ENCODE results near the gene VWA7. TPM values are rescaled to one million over a fixed set of nuclear protein-coding genes. Genes with fewer than 3 reads are reported as not detected.

Gene VWA7
- total RNA-seq, 1 donor, result 0.31 TPM

GRCh38 chr6:31775184-31775583 lies 1.9 kb downstream of the VWA7 start:
- Histone ChIP-seq H3K4me3 (ENCODE audit: low read length) (no peak overlapping the region), H3K9me3 (ENCODE audit: low read depth, low read length) (no peaks in the 10 kb centered on the region), H3K4me1 (ENCODE audit: insufficient read depth, low read length) (peaks cover 32% of the 10 kb centered on the region), H3K27me3 (ENCODE audit: insufficient read depth, low read length) (no peaks in the 10 kb centered on the region)

DNA sequence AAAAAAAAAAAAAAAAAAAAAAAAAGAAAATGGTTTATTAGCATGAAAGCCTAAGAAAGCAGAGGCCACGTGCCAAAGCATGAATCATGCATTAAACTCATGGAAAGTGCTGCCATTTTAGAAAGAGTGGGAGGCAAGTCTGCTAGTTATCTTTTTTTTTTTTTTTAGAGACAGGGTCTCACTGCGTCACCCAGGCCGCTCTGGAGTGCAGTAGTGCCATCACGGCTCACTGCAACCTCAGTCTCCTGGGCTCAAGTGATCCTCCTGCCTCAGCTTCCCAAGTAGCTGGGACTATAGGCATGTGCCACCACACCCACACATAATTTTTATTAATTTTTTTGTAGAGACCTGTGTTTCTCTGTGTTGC lies 5.2 kb downstream of the VWA7 start:
- H3K4me3 ChIP-seq (ENCODE audit: low read length), result no peak overlapping the region
- peaks cover 46% of the 10 kb centered on the region for H3K4me1 ChIP-seq (ENCODE audit: insufficient read depth, low read length)
- no peaks in the 10 kb centered on the region for H3K27me3 ChIP-seq (ENCODE audit: insufficient read depth, low read length)
- H3K9me3 ChIP-seq (ENCODE audit: low read depth, low read length), result no peaks in the 10 kb centered on the region

GRCh38 chr6:31770860-31771259 lies 6.3 kb downstream of the VWA7 start:
- H3K4me3 ChIP-seq (ENCODE audit: low read length), result no peak overlapping the region
- no peaks in the 10 kb centered on the region for H3K27me3 ChIP-seq (ENCODE audit: insufficient read depth, low read length)
- H3K9me3 ChIP-seq (ENCODE audit: low read depth, low read length), result no peaks in the 10 kb centered on the region
- peaks cover 35% of the 10 kb centered on the region for H3K4me1 ChIP-seq (ENCODE audit: insufficient read depth, low read length)

- H3K27me3 ChIP-seq (ENCODE audit: insufficient read depth, low read length), result no peaks in the 10 kb centered on the region
- H3K9me3 ChIP-seq (ENCODE audit: low read depth, low read length), result no peaks in the 10 kb centered on the region
- peaks cover 35% of the 10 kb centered on the region for H3K4me1 ChIP-seq (ENCODE audit: insufficient read depth, low read length)
- H3K4me3 ChIP-seq (ENCODE audit: low read length), result no peak overlapping the region
Observed at GRCh38 chr6:31769684-31770371, 7.3 kb downstream of the VWA7 start.

- Histone ChIP-seq H3K27me3 (ENCODE audit: insufficient read depth, low read length) (no peaks in the 10 kb centered on the region), H3K4me1 (ENCODE audit: insufficient read depth, low read length) (peaks cover 35% of the 10 kb centered on the region), H3K4me3 (ENCODE audit: low read length) (no peak overlapping the region), H3K9me3 (ENCODE audit: low read depth, low read length) (no peaks in the 10 kb centered on the region)
Observed at GRCh38 chr6:31768363-31769257, 8.5 kb downstream of the VWA7 start.

- Histone ChIP-seq H3K4me3 (ENCODE audit: low read length) (no peak overlapping the region), H3K27me3 (ENCODE audit: insufficient read depth, low read length) (no peaks in the 10 kb centered on the region), H3K9me3 (ENCODE audit: low read depth, low read length) (no peaks in the 10 kb centered on the region), H3K4me1 (ENCODE audit: insufficient read depth, low read length) (peaks cover 22% of the 10 kb centered on the region)
Observed at GRCh38 chr6:31767096-31767645, 10.0 kb downstream of the VWA7 start.

GRCh38 chr6:31765910-31766794 lies 11.0 kb downstream of the VWA7 start:
- H3K9me3 ChIP-seq (ENCODE audit: low read depth, low read length), result no peaks in the 10 kb centered on the region
- no peak overlapping the region for H3K4me3 ChIP-seq (ENCODE audit: low read length)
- peaks cover 20% of the 10 kb centered on the region for H3K4me1 ChIP-seq (ENCODE audit: insufficient read depth, low read length)
- H3K27me3 ChIP-seq (ENCODE audit: insufficient read depth, low read length), result no peaks in the 10 kb centered on the region

DNA sequence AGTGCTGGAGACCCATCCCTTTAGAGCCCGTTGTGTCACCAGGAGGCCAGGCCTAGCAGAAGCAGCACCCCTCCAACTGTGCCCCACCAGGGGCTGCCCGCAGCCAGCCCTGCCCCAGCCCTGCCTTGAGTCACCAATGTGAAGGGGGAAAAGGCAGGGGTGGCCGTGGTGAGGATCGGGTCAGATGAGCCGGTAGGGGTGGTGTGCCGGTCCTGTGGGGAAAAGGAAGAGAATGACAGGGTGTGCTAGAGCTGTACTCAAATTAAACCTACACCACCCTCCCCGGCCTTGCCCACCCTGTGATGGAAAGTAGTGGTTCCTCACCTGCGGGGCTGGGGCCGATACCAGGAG lies 11.6 kb downstream of the VWA7 start:
- Histone ChIP-seq H3K9me3 (ENCODE audit: low read depth, low read length) (no peaks in the 10 kb centered on the region), H3K4me3 (ENCODE audit: low read length) (no peak overlapping the region), H3K4me1 (ENCODE audit: insufficient read depth, low read length) (peaks cover 20% of the 10 kb centered on the region), H3K27me3 (ENCODE audit: insufficient read depth, low read length) (no peaks in the 10 kb centered on the region)

DNA sequence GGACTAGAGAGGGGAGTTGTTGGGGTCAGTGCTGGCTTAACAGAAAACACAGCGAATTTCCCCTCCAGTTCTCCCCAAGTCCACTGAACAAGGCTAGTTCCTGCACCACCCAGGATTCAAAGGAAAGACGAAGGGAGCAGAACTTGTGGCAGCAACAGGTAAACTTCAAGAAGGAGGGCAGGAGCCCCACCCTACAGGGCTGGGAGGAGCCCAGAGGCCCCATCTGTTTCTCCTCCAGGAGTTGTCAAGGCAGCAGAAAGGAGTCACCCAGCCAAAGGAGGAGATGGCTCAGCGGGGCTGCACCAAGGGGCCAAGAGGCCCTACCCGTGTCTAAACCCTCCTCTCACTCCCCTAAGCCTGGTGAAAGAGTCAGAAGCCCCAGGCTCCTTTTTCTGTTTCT lies 12.9 kb downstream of the VWA7 start:
- H3K4me3 ChIP-seq (ENCODE audit: low read length), result no peak overlapping the region
- no peaks in the 10 kb centered on the region for H3K27me3 ChIP-seq (ENCODE audit: insufficient read depth, low read length)
- H3K4me1 ChIP-seq (ENCODE audit: insufficient read depth, low read length), result peaks cover 15% of the 10 kb centered on the region
- no peaks in the 10 kb centered on the region for H3K9me3 ChIP-seq (ENCODE audit: low read depth, low read length)

DNA sequence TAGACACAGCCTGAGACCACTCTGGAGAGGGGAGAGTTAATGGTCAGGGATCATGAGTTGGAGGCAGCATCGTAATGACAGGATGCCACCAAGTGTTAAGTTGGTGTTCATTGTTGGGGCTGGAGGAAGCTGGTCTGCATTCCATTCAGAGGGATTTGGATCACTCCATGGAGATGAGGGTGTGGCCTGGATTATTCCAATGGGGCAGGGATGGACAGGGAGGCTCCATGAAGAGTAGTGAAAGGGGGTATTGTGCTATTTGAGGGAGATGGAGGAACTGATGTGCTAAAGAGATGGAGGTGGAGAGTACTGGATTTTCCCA lies 13.5 kb downstream of the VWA7 start:
- Histone ChIP-seq H3K4me3 (ENCODE audit: low read length) (no peak overlapping the region), H3K4me1 (ENCODE audit: insufficient read depth, low read length) (peaks cover 9% of the 10 kb centered on the region), H3K27me3 (ENCODE audit: insufficient read depth, low read length) (no peaks in the 10 kb centered on the region), H3K9me3 (ENCODE audit: low read depth, low read length) (no peaks in the 10 kb centered on the region)

- Histone ChIP-seq H3K4me3 (ENCODE audit: low read length) (no peak overlapping the region), H3K27me3 (ENCODE audit: insufficient read depth, low read length) (no peaks in the 10 kb centered on the region), H3K4me1 (ENCODE audit: insufficient read depth, low read length) (peaks cover 3% of the 10 kb centered on the region), H3K9me3 (ENCODE audit: low read depth, low read length) (no peaks in the 10 kb centered on the region)
Observed at GRCh38 chr6:31762878-31763618, 14.1 kb downstream of the VWA7 start.

DNA sequence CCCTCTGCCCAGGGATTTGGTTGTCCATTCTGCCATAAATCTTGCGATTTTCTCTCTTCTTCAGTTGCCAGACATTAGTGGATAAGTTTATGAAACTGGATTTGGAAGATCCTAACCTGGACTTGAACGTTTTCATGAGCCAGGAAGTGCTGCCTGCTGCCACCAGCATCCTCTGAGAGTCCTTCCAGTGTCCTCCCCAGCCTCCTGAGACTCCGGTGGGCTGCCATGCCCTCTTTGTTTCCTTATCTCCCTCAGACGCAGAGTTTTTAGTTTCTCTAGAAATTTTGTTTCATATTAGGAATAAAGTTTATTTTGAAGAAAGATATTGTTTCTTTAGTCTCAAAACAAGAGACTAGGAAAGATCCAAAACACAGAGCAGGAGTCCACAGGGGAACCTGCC lies 14.8 kb downstream of the VWA7 start, which contains the start of gene SAPCD1:
SAPCD1 (plus strand) TSS at position 301 of the 400 bp plus-strand sequence. CDS start 399 bp downstream, outside the sequence.
- H3K4me1 ChIP-seq (ENCODE audit: insufficient read depth, low read length), result no peaks in the 10 kb centered on the region
- no peak within 1 kb of the TSS for H3K4me3 ChIP-seq (ENCODE audit: low read length)
- no peaks in the 10 kb centered on the region for H3K9me3 ChIP-seq (ENCODE audit: low read depth, low read length)
- no peaks in the 10 kb centered on the region for H3K27me3 ChIP-seq (ENCODE audit: insufficient read depth, low read length)

DNA sequence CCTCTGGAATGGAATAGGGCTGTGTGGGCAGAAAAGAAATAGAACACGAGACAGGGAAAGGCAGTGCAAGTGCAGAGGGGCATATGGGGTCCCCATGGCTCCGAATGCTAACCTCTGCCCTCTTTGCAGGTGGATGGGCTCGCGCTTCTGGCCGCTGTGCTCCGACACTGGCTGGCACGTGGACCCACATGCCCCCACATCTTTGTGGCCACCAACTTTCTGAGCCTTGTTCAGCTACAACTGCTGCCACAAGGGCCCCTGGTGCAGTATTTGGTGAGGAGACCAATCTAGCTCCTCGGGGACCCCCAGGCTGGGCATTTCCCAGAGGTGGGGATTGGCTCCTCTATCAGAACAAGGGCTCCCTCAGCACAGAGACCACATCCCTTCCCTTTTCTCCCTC lies 15.8 kb downstream of the VWA7 start:
- no peaks in the 10 kb centered on the region for H3K9me3 ChIP-seq (ENCODE audit: low read depth, low read length)
- H3K27me3 ChIP-seq (ENCODE audit: insufficient read depth, low read length), result no peaks in the 10 kb centered on the region
- no peak overlapping the region for H3K4me3 ChIP-seq (ENCODE audit: low read length)
- H3K4me1 ChIP-seq (ENCODE audit: insufficient read depth, low read length), result no peaks in the 10 kb centered on the region

- no peaks in the 10 kb centered on the region for H3K4me1 ChIP-seq (ENCODE audit: insufficient read depth, low read length)
- no peaks in the 10 kb centered on the region for H3K9me3 ChIP-seq (ENCODE audit: low read depth, low read length)
- no peak overlapping the region for H3K4me3 ChIP-seq (ENCODE audit: low read length)
- H3K27me3 ChIP-seq (ENCODE audit: insufficient read depth, low read length), result no peaks in the 10 kb centered on the region
Observed at GRCh38 chr6:31760790-31761189, 16.3 kb downstream of the VWA7 start.
